Bronchial epithelial cell (primary cell): ENCODE data around the gene RTP5. TPM values are rescaled to one million over a fixed set of nuclear protein-coding genes. Genes with fewer than 3 reads are reported as not detected.
A peak's percentile ranks its signal among the peaks of the same experiment; 100 is the strongest.

Experiments used
- DNase-seq: peaks from one replicate; pipeline ENCODE4 v3.0.0-alpha.2; 2010; ENCODE audit warnings: low read depth
- FAIRE-seq: peaks from 2 replicates; lab custom pipeline; 2011; peaks lifted over from hg19 to GRCh38; lab: Jason Lieb, UNC
- H3K27me3 ChIP-seq: 2 replicates; pipeline ENCODE4 v1.5.1; 2011; ENCODE audit warnings: low read length; ENCODE audit not compliant: control insufficient read depth, insufficient read depth
- H3K36me3 ChIP-seq: 2 replicates; pipeline ENCODE4 v1.5.1; 2011; ENCODE audit warnings: low read length; ENCODE audit not compliant: control insufficient read depth, insufficient read depth
- H3K4me3 ChIP-seq: 2 replicates; pipeline ENCODE4 v1.5.1; 2011; ENCODE audit warnings: mild to moderate bottlenecking, low read depth, low read length, control low read depth
- CTCF ChIP-seq: IDR thresholded peaks from 2 replicates; pipeline ENCODE4 v1.5.1; 2011; ENCODE audit warnings: mild to moderate bottlenecking, moderate library complexity, low read length, control low read depth, inconsistent platforms; ENCODE audit not compliant: insufficient read depth, severe bottlenecking
- total RNA-seq: library from RNA; depleted of rRNA; stranded (reverse); fragments of >200 nt; gene quantifications from 2 replicates; pipeline ENCODE4 v1.2.1, GENCODE V29; 2014

RTP5 gene
- total RNA-seq, 1 donor from 2014 or later = not detected

GRCh38 chr2:241857041-241857541 lies 12.4 kb upstream of the RTP5 start:
- H3K27me3 ChIP-seq = no peaks in the 10 kb centered on the region
- FAIRE-seq (no peak), DNase-seq (no peak)
- H3K36me3 ChIP-seq = no peaks in the 10 kb centered on the region
- no peak overlapping the region for H3K4me3 ChIP-seq
- no peak for TF ChIP-seq CTCF

- TF ChIP-seq CTCF = no peak
- Histone ChIP-seq H3K36me3 (no peaks in the 10 kb centered on the region), H3K27me3 (no peaks in the 10 kb centered on the region), H3K4me3 (no peak overlapping the region)
- DNase-seq (no peak), FAIRE-seq (no peak)
Measured at GRCh38 chr2:241857572-241858121, 11.9 kb upstream of the RTP5 start.

GRCh38 chr2:241858206-241859016 lies 11.1 kb upstream of the RTP5 start, which contains the start of gene PDCD1:
Gene PDCD1, minus strand, starts transcription at chr2:241858894. Its CDS starts 56 bp downstream, at chr2:241858838.
- FAIRE-seq = no peak
- no peaks in the 10 kb centered on the region for H3K27me3 ChIP-seq
- TF ChIP-seq CTCF = no peak

GRCh38 chr2:241859017-241859435 lies 10.5 kb upstream of the RTP5 start:
- FAIRE-seq (no peak), DNase-seq (no peak)
- Histone ChIP-seq H3K27me3 (no peaks in the 10 kb centered on the region), H3K36me3 (no peaks in the 10 kb centered on the region), H3K4me3 (no peak overlapping the region)
- TF ChIP-seq CTCF = no peak

More at GRCh38 chr2:241858206-241859016, 11.1 kb upstream of the RTP5 start, which contains the start of gene PDCD1:
- H3K4me3 ChIP-seq = no peak within 1 kb of the TSS
- H3K36me3 ChIP-seq = no peaks in the 10 kb centered on the region
- no peak for DNase-seq

GRCh38 chr2:241859436-241860183 lies 9.9 kb upstream of the RTP5 start:
- FAIRE-seq = no peak
- Histone ChIP-seq H3K36me3 (no peaks in the 10 kb centered on the region), H3K27me3 (no peaks in the 10 kb centered on the region), H3K4me3 (no peak overlapping the region)
- peak; percentile 23 for TF ChIP-seq CTCF
- DNase-seq = no peak
